C4-2B (cell line): ENCODE results near the gene RFNG.

Experiments
- CTCF ChIP-seq: fragments of 450-650 bp; conservative IDR thresholded peaks from 2 replicates; pipeline ENCODE4 v1.5.1; 2017; ENCODE audit warnings: mild to moderate bottlenecking
- ZFX ChIP-seq: fragments of 450-650 bp; IDR thresholded peaks from 2 replicates; pipeline ENCODE4 v1.6.1; 2017

DNA sequence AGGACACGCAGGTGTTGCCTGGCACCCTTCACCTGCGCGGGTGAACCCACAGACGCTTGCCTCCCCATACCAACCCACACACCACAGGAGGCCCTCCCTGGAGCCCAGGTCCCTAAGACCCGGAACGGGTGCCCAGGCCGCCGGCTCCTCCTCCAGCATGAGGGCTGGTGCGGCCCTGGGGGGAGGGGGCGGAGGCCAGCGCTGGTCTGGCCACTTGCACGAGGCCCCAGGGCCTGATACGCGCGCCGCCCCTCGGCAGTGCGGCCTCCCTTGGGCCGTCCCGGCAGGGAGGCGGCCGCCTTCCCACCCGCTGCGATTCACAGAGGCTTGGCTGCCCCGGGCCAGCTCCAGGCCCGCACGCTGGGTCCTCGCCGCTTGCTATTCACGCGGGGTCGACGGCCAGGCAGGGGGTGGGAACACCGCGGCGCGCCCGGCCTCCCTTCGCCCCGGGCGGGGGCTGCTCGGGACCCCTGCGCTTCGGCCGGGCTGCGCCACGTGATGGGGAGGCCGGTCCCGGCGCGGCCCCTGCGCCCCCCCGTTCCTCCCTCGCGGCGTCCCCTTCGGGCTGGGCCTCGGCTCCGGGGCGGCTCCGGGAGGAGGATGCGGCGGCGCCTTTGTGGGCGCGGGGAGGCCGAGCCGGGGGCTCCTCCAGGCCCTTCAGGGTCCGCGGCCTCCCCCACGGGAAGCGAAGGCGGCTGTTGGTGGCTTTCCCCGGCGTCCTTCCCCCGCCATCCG is 45.7 kb upstream of the RFNG start:
- TF ChIP-seq CTCF, result no peak
- TF ChIP-seq ZFX, result peak; percentile 86
